ENCODE data around the gene AK8. TPM values are rescaled to one million over a fixed set of nuclear protein-coding genes. Genes with fewer than 3 reads are reported as not detected.
A peak's percentile ranks its signal among the peaks of the same experiment; 100 is the strongest.

AK8 gene
- total RNA-seq, 1 experiment from 2014 or later: not detected

GRCh38 chr9:132745756-132746709 lies 132.1 kb downstream of the AK8 start:
- POLR2A ChIA-PET (ENCODE audit: low non-redundant PET): no interaction called here
- CTCF ChIA-PET: no interaction called here
- Histone ChIP-seq H3K4me3 (ENCODE audit: low read depth, low read length, poor library complexity, severe bottlenecking) (no peak overlapping the region), H3K27me3 (replicated peaks; ENCODE audit: insufficient read depth, low read depth, low read length, poor library complexity) (peaks cover 54% of the 10 kb centered on the region), H3K9me3 (ENCODE audit: low read depth, low read length, poor library complexity, severe bottlenecking) (no peaks in the 10 kb centered on the region), H3K36me3 (ENCODE audit: insufficient read depth, low read length, poor library complexity, severe bottlenecking) (no peaks in the 10 kb centered on the region), H3K27ac (ENCODE audit: low read depth, low read length, poor library complexity, severe bottlenecking) (no peak overlapping the region), H3K4me1 (ENCODE audit: insufficient read depth, low read length, poor library complexity, severe bottlenecking) (peaks cover 22% of the 10 kb centered on the region)
- TF ChIP-seq EZH2 (IDR thresholded peaks at IDR 0.05; ENCODE audit: borderline replicate concordance, low read depth, low read length, poor library complexity, severe bottlenecking): no peak
- TF ChIP-seq, protein P1, sequence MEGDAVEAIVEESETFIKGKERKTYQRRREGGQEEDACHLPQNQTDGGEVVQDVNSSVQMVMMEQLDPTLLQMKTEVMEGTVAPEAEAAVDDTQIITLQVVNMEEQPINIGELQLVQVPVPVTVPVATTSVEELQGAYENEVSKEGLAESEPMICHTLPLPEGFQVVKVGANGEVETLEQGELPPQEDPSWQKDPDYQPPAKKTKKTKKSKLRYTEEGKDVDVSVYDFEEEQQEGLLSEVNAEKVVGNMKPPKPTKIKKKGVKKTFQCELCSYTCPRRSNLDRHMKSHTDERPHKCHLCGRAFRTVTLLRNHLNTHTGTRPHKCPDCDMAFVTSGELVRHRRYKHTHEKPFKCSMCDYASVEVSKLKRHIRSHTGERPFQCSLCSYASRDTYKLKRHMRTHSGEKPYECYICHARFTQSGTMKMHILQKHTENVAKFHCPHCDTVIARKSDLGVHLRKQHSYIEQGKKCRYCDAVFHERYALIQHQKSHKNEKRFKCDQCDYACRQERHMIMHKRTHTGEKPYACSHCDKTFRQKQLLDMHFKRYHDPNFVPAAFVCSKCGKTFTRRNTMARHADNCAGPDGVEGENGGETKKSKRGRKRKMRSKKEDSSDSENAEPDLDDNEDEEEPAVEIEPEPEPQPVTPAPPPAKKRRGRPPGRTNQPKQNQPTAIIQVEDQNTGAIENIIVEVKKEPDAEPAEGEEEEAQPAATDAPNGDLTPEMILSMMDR (conservative IDR thresholded peaks at IDR 0.05; ENCODE audit: low read depth, low read length): no peak
- no TSS peak for BruUV-seq (replicated peaks)
- intact Hi-C loops (cut with micrococcal nuclease; ENCODE audit: unreplicated experiment): no loop called here
- no peak for DNase-seq (ENCODE audit: low spot score)

GRCh38 chr9:132744881-132745755 lies 133.0 kb downstream of the AK8 start:
- Histone ChIP-seq H3K9me3 (ENCODE audit: low read depth, low read length, poor library complexity, severe bottlenecking) (no peaks in the 10 kb centered on the region), H3K27ac (ENCODE audit: low read depth, low read length, poor library complexity, severe bottlenecking) (no peak overlapping the region), H3K4me1 (ENCODE audit: insufficient read depth, low read length, poor library complexity, severe bottlenecking) (peaks cover 22% of the 10 kb centered on the region), H3K27me3 (replicated peaks; ENCODE audit: insufficient read depth, low read depth, low read length, poor library complexity) (peaks cover 54% of the 10 kb centered on the region), H3K36me3 (ENCODE audit: insufficient read depth, low read length, poor library complexity, severe bottlenecking) (no peaks in the 10 kb centered on the region), H3K4me3 (ENCODE audit: low read depth, low read length, poor library complexity, severe bottlenecking) (peak overlapping the region; percentile 28)
- intact Hi-C loops (cut with micrococcal nuclease; ENCODE audit: unreplicated experiment): no loop called here
- no TSS peak for BruUV-seq (replicated peaks)
- TF ChIP-seq EZH2 (IDR thresholded peaks at IDR 0.05; ENCODE audit: borderline replicate concordance, low read depth, low read length, poor library complexity, severe bottlenecking): peak; percentile 79
- TF ChIP-seq, protein P1 (conservative IDR thresholded peaks at IDR 0.05; ENCODE audit: low read depth, low read length): no peak
- ChIA-PET POLR2A (ENCODE audit: low non-redundant PET) (no interaction called here), CTCF (no interaction called here)
- DNase-seq (ENCODE audit: low spot score): peak; percentile 42

DNA sequence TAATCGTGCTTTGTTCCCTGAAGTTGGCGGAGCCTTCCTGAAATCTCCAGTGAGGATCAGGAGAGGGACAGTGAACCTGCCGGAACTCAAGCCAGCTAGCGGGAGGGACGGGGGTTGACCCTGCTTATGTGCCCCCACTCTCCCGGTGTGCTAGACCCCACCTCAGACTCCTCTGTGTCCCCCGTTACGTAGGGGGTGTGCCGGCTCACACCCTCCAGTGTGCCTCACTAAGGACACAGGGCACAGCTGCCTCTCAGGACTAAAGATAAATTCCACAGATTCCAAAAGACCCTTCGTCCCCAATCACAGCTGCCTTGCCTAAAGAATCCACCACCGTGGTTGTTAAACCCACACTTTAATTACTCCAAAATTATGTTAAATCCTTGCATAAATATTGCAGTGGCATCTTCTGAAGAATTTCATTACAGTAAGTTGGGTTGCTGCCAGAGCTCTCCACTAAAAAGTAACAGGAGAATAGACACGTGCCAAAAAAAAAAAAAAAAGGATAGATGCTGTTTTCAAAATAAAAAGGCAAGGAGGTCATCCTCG lies 134.1 kb downstream of the AK8 start:
- CTCF ChIA-PET: no interaction called here
- Histone ChIP-seq H3K36me3 (ENCODE audit: insufficient read depth, low read length, poor library complexity, severe bottlenecking) (no peaks in the 10 kb centered on the region), H3K4me3 (ENCODE audit: low read depth, low read length, poor library complexity, severe bottlenecking) (no peak overlapping the region), H3K9me3 (ENCODE audit: low read depth, low read length, poor library complexity, severe bottlenecking) (no peaks in the 10 kb centered on the region), H3K27me3 (replicated peaks; ENCODE audit: insufficient read depth, low read depth, low read length, poor library complexity) (peaks cover 54% of the 10 kb centered on the region), H3K27ac (ENCODE audit: low read depth, low read length, poor library complexity, severe bottlenecking) (no peak overlapping the region), H3K4me1 (ENCODE audit: insufficient read depth, low read length, poor library complexity, severe bottlenecking) (peaks cover 22% of the 10 kb centered on the region)
- no TSS peak for BruUV-seq (replicated peaks)
- POLR2A ChIA-PET (ENCODE audit: low non-redundant PET): no interaction called here
- DNase-seq (ENCODE audit: low spot score): peak; percentile 21
- no peak for TF ChIP-seq EZH2 (IDR thresholded peaks at IDR 0.05; ENCODE audit: borderline replicate concordance, low read depth, low read length, poor library complexity, severe bottlenecking)
- TF ChIP-seq, protein P1 (conservative IDR thresholded peaks at IDR 0.05; ENCODE audit: low read depth, low read length): no peak
- intact Hi-C loops (cut with micrococcal nuclease; ENCODE audit: unreplicated experiment): no loop called here
